Left forelimb (tissue), 1 donor: Measurements from ENCODE around the gene C1QB.
A peak's percentile ranks its signal among the peaks of the same experiment; 100 is the strongest.

ENCODE experiments used
- DNase-seq: peaks from one replicate; pipeline ENCODE4 v3.0.0-alpha.2; 2018; ENCODE audit warnings: low spot score

C1QB gene, protein sequence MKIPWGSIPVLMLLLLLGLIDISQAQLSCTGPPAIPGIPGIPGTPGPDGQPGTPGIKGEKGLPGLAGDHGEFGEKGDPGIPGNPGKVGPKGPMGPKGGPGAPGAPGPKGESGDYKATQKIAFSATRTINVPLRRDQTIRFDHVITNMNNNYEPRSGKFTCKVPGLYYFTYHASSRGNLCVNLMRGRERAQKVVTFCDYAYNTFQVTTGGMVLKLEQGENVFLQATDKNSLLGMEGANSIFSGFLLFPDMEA

GRCh38 chr1:22652881-22653316 lies at the start of gene C1QB:
C1QB (plus strand) TSS chr1:22653236; CDS start chr1:22659463, 6,227 bp downstream.
- no peak for DNase-seq

- no peak for DNase-seq
Measured at GRCh38 chr1:22606161-22606560, 46.9 kb upstream of the C1QB start.

GRCh38 chr1:22607154-22607553 lies 45.9 kb upstream of the C1QB start:
- DNase-seq, result no peak

GRCh38 chr1:22608361-22608760 lies 44.7 kb upstream of the C1QB start:
- DNase-seq, result no peak

DNA sequence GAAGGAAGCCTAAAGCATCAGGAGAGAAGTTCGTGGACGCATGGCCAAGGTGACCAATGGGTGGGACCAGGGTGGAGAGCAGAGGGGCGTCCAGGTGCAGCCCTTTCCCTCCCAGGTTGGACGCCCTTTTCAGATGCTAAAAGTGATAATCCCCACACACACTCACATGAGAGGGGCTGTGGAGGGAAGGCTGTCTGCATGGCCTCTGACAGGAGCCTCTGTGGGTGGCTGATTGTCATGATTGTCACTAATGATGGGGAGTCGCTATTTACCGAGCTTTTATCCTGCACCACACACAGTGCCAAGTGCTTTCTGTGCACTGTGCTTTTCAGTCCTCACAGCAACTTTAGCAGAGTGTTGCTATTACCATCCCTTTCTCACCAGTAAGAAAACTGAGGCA lies 43.7 kb upstream of the C1QB start:
- no peak for DNase-seq

DNA sequence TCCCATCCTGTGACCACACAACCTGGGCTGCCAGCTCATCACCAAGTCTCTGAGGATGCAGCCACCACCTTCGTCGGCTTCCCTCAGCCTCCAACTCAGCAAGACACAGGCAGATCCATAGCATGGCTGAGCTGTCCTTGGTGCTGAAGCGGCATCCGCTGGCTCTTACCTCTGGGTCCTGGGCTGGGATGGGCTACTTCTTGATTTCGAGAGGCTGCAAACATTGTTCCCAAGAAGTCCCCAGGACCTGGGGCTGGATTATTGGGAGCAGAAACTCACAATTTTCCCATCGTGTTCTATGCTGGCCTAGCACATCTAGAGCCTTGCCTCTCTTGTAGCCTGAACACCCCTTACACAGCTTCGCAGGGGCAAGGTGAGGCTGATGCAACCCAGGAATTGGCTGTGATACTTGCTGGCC lies 41.5 kb upstream of the C1QB start:
- peak; percentile 80 for DNase-seq

DNA sequence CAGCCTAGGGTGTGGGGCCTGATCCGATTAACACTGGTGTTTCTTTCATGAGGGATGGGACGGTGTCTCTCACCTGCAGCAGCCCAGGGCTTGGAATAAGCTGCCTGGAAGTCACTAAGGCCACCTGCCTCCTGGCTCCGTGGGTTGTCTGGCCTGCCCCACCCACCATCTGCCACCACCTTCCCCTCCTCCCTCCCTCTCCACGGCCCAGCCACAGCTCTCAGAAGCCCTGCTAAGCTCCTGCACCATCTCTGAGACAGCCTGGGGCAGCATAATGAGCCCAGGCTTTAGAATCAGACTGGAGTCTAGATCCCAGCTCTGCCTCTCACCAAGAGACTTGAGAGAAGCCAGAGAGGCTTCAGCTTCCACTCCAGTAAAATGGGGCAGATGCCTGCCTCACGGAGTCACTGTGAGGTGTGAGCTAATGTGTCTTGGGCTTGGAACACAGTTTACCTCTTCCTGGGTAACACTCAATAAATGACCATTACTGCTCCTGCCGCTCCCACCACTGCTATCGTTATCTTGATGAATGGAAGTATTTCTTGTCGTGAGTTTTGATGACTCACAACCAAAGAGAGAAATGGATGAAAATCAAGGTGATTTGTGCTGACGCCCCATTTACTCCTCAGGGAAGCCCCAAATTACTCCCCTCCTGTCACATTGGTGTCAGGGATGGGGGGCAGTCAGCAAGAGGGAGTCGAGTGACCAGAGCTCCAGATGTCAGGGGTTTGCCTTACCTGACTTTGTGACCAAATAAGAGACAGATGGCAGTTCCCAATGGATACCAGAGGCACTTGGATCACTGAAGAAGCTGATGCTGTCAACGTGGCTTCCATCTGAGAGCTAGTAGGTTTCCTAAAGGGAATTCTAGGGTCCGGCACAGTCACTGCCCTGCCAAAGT lies 40.1 kb upstream of the C1QB start:
- no peak for DNase-seq

- DNase-seq, result no peak
Measured at GRCh38 chr1:22613572-22613918, 39.5 kb upstream of the C1QB start.

- no peak for DNase-seq
Measured at GRCh38 chr1:22613951-22614350, 39.1 kb upstream of the C1QB start.

DNA sequence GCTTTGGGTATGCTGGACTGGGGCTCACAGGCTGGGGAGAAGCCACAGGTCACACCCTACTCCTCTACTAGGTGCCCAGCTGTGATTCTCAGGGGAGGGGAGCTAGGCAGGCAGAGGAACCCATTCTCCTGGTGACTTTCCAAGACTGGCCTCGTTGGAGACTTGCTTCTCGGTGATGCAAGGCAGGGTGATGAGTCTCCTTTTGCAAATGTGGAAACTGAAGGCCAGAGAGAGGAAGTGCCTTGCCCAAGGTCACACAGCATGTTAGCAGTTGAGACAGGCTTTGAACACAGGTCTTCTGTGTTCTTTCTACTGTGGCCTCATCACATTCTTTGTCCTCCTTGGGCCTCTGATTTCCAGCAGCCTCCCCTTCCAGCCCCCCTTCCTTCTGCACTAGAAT lies 37.1 kb upstream of the C1QB start:
- DNase-seq, result no peak

DNA sequence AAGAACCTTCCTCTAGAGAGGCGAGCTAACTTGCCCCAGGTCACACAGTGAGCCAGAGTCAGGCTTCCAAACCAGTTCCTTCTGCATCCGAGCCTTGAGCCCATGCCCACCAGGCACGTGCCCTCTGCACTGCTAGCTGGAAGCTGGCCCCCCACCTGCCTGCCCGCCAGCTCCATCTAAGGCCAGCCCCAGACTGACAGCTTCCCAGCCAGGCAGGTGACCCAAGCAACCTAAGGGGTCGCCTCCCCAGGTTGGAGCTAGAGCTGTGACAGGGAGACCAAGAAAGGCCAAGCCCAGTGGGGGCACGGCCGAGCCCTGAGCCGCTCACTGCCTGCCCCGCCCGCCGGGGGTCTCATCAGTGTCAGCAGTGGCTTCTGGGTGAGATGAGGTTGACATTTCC lies 36.5 kb upstream of the C1QB start:
- DNase-seq, result no peak

- DNase-seq, result no peak
Measured at GRCh38 chr1:22618056-22618455, 35.0 kb upstream of the C1QB start.

- no peak for DNase-seq
Measured at GRCh38 chr1:22619252-22619651, 33.8 kb upstream of the C1QB start.

DNA sequence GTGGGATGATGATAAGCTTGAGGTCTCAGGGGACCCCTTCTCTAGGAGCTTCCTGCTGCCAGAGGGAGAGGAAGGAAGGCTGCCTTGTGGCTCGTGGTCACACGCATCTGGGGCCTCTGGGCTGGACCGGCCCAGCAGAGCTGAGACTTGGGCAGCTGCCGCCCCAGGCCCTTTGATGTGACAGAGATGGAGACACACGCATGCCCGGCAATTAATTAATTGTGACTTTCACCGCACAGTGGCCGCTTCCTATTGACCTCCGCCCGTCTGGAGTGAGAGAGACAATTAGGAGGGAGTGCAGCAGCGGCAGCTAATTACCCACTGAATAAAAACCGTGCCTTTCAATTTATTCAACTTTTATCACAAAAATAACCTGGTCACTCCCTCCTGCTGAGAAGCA lies 33.2 kb upstream of the C1QB start:
- DNase-seq, result no peak

DNA sequence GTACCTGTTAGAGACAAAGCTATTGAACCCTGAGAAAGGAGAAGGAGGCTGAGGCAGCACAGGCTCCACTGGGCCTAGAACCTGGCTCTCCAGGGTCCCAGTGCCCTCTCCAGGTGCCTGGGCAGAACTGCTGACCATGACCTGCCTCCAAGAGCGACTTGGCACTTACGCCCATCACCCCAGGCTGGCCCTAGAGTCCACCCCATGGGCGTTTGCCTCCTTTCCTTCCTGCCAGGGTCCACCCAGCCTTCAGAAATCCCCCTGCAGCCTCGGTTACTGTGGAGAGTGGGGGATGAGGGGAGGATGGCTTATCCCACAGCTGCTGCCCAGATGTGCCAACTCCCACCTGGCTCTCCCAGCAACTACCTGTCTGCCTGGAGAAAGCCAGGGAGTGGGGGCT lies 31.3 kb upstream of the C1QB start:
- no peak for DNase-seq

DNA sequence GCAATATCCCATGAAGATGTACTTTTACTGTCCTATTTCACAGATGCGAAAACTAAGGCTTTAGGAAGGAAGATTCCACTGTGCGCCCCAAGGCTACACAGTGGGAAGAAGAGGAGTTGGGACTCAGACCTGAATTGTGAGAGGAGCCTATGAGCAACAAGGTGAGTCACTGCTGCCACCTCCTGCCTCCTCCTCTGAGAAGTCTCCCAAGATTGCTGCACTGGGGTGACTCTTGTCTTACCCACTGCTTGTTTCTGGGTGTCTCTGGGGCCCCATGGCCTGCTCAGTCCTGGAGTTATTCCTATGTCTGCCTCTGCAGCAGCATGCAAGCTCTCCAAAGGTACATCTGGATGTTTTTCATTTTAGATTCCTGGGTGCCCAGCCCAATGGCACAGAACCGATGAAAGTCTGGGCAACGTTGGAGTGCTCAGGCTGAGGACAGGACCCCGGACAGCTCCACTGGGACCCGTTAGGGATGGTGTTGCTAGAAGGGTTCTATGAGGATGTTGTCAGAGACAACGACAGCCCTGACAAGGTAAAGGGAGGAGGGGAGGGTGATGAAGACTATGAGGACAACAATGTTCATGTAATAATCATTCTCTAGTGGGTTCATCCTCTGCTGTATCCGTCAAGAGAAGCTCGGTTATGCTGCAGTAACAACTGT lies 27.6 kb upstream of the C1QB start:
- no peak for DNase-seq

DNA sequence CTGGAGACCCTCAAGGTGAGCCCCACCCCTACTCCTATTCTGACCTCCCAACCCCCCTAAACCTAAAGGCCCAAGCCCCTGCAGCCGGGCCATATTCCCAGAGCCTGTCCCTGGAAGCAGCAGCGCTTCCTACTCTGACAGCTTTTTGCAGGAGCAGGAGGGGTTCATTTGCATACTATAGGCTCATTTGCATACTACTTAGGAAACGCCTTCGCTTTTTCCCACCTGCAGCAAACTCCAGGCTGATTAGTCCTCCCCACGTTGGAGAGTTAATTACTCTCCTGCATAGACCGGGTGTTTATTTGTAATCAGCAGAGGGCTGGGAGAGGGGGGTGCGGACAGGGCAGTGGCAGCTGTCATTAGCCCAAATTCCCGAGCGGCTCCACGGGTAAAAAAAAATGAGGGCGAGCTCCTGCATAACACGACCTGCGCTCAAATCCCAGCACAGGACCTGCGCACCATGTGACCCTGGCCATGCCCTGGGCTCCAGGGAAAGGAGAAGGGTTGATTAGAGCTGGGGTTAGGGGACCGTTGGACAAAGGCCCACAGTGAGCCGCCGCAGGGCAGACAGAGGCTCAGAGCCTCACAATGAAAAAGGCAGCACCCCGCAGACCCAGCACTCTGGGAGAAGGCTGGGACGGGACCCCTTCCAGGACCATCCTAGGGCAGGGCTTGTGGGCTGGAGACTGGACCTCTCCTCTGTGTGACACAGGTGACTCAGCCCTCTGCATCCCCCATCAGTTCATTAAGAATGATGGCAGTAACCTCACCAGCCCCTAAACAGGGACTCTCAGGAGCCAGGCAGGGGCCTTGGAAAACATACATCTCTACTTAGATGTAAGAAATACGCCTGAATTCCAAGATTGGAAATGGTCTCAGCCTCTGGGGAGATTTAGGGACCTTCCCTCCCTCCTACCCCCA lies 26.5 kb upstream of the C1QB start:
- no peak for DNase-seq

DNA sequence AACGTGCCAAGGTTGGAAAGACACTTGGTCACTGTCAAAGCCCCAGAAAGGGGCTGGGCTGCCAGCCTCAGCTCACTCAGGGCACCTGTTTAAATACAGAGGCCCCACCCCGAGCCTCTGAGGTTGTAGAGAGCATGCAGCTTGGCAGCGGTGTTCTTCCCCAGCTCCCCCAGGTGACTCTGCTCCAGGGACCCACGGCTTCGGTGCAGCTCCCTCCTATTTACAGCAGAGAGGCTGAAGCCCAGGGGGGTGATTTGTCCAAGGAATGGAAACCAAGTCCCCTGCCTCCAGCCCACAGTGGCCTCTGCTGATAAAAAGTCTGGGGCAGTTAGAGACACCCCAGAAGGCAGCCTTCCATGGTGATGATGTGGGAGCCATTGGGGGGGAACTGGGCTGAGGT lies 25.7 kb upstream of the C1QB start:
- no peak for DNase-seq

DNA sequence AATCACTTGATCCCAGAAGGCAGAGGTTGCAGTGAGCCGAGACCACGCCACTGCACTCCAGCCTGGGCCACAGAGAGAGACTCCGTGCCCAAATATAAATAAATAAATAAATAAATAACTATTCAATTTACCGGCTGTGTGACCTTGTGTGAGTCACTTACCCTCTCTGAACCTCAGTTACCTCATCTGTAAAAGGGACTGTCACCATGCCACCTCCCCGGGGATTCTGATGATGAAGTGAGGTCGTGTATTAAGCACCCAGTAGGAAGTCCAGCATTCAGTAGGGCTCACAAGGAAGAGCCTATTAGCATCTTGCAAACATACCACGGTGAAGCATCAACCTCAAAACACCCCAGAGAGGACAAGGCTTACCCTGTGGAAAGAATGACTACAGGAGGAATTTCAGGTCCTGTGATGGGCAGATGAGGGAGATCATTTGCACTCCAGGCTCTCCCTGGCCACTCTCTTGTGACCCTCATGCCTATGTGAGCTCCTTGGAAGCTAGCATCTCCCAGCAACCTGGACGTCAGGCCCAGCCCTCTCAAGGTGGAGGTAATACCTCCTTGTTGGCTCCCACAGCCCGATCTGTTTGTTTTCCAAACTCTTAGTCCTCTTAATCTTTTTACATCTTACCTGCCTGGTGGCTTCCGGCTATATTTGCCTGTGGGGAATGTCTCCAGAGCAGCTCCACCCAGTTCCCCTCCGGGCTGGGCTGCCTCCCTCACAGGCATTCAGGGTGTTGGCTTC lies 24.2 kb upstream of the C1QB start:
- DNase-seq, result no peak

- no peak for DNase-seq
Measured at GRCh38 chr1:22629886-22630285, 23.1 kb upstream of the C1QB start.
